Measurements from ENCODE around the gene FADS1. TPM values are rescaled to one million over a fixed set of nuclear protein-coding genes. Genes with fewer than 3 reads are reported as not detected.

FADS1 gene
- polyA plus RNA-seq, 1 donor (not counting 4 experiments of a cell fraction or from before 2014, with no cell fraction given), result 34.0 TPM

DNA sequence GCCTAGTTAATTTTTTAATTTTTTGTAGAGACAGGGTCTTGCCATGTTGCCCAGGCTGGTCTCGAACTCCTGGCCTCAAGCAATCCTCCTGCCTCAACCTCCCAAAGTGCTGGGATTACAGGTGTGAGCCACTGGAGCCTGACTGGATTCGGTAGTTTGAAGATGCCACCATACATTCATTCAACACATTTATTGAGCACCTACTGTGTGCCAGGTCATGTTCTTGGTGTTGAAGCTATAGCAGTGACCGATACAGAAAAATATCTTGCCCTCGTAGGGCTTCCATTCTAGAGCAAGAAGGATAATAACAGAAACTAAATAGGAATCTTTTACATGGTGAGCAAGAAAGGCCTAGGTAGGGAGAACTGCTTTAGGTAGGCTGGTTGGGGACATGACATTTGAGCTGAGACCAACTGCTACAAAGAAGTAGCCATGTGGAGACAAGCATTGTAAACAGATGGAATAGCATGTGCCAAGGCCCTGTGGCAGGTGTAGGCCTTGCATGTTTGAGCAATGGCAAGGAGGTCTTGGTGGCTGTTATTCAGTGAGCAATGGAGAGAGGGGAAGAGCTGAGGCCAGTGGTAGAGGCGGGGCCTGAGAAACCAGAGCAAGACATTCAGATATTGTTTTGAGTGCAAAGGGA is 66.1 kb downstream of the FADS1 start:
- DNase-seq (ENCODE audit: low read depth, low spot score), result no peak
- dilution Hi-C loops (cut with MboI; ENCODE audit: extremely low pct_ligation_motif_present, low sequenced_read_pairs), result no loop called here
- H3K4me3 ChIP-seq (ENCODE audit: control insufficient read depth in 2 of 3, extremely low read depth in 1 of 3, insufficient read depth in 2 of 3, low read depth in 1 of 3, low read length in 3 of 3), result no peak overlapping the region
- no peaks in the 10 kb centered on the region for H3K9me3 ChIP-seq (ENCODE audit: control insufficient read depth, low read depth, low read length)
- H3K27ac ChIP-seq (ENCODE audit: control insufficient read depth, insufficient read depth, low read length), result no peak overlapping the region
- no peaks in the 10 kb centered on the region for H3K79me2 ChIP-seq (ENCODE audit: control insufficient read depth, insufficient read depth, low read length)
- H3K9me1 ChIP-seq (ENCODE audit: control insufficient read depth, extremely low read depth, insufficient read depth, low read length), result no peaks in the 10 kb centered on the region
- H3K4me2 ChIP-seq (ENCODE audit: control insufficient read depth, extremely low read depth, insufficient read depth, low read depth, low read length), result no peak overlapping the region
- no peaks in the 10 kb centered on the region for H3K36me3 ChIP-seq (ENCODE audit: control insufficient read depth in 2 of 2, extremely low read depth in 1 of 2, insufficient read depth in 2 of 2, low read length in 2 of 2)
- H4K20me1 ChIP-seq (ENCODE audit: control insufficient read depth, extremely low read depth, insufficient read depth, low read length), result peaks cover 5% of the 10 kb centered on the region
- TF ChIP-seq, protein P1, sequence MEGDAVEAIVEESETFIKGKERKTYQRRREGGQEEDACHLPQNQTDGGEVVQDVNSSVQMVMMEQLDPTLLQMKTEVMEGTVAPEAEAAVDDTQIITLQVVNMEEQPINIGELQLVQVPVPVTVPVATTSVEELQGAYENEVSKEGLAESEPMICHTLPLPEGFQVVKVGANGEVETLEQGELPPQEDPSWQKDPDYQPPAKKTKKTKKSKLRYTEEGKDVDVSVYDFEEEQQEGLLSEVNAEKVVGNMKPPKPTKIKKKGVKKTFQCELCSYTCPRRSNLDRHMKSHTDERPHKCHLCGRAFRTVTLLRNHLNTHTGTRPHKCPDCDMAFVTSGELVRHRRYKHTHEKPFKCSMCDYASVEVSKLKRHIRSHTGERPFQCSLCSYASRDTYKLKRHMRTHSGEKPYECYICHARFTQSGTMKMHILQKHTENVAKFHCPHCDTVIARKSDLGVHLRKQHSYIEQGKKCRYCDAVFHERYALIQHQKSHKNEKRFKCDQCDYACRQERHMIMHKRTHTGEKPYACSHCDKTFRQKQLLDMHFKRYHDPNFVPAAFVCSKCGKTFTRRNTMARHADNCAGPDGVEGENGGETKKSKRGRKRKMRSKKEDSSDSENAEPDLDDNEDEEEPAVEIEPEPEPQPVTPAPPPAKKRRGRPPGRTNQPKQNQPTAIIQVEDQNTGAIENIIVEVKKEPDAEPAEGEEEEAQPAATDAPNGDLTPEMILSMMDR (optimal IDR thresholded peaks at IDR 0.05 in 1 of 3, IDR thresholded peaks at IDR 0.05 in 1 of 3, conservative IDR thresholded peaks at IDR 0.05 in 1 of 3; ENCODE audit: extremely low read depth in 1 of 3, insufficient read depth in 2 of 3, low read length in 3 of 3), result no peak
- TF ChIP-seq EZH2 (IDR thresholded peaks at IDR 0.05; ENCODE audit: low read length), result no peak
- peaks cover 2% of the 10 kb centered on the region for H3K4me1 ChIP-seq (ENCODE audit: control insufficient read depth, extremely low read depth, insufficient read depth, low read length)
- no peak overlapping the region for H2AFZ ChIP-seq (ENCODE audit: control insufficient read depth, low read length)
- no peak overlapping the region for H3K9ac ChIP-seq (ENCODE audit: control insufficient read depth, extremely low read depth, insufficient read depth, low read length)
- no peak for FAIRE-seq
- peaks cover 35% of the 10 kb centered on the region for H3K27me3 ChIP-seq (ENCODE audit: control insufficient read depth, extremely low read depth, insufficient read depth, low read length)

Other genes with a start within 250 kb of the FADS1 start
- 2.0 to 4.4 TPM (median 2.6 TPM) in 3 replicates for gene SYT7, start 235.9 kb downstream of the FADS1 start, polyA plus RNA-seq
- gene DAGLA, start 136.6 kb downstream of the FADS1 start, polyA plus RNA-seq, result 0.03 to 0.08 TPM (median 0.04 TPM) in 3 replicates
- gene MYRF, start 64.4 kb downstream of the FADS1 start, polyA plus RNA-seq, result 0.14 to 0.24 TPM (median 0.24 TPM) in 3 replicates
- 188 to 324 TPM (median 249 TPM) in 3 replicates for gene TMEM258, start 24.4 kb downstream of the FADS1 start, polyA plus RNA-seq
- 10.0 to 26.7 TPM (median 25.8 TPM) in 3 replicates for gene FEN1, start 24.1 kb downstream of the FADS1 start, polyA plus RNA-seq
- 175 to 319 TPM (median 196 TPM) in 3 replicates for gene FADS2, start 11.3 kb upstream of the FADS1 start, polyA plus RNA-seq
- gene FADS3, start 74.5 kb upstream of the FADS1 start, polyA plus RNA-seq, result 33.9 to 112 TPM (median 38.7 TPM) in 3 replicates
- gene RAB3IL1, start 100.6 kb upstream of the FADS1 start, polyA plus RNA-seq, result 0.31 to 0.66 TPM (median 0.32 TPM) in 3 replicates
- 0.02 to 0.28 TPM (median 0.13 TPM) in 3 replicates for gene BEST1, start 133.3 kb upstream of the FADS1 start, polyA plus RNA-seq
- 1,058 to 1,956 TPM (median 1,726 TPM) in 3 replicates for gene FTH1, start 150.6 kb upstream of the FADS1 start, polyA plus RNA-seq

Measured in keratinocyte (primary cell).